HG02973 (cell line): ENCODE data around the gene FARS2.

ENCODE experiments used
- ATAC-seq: cut with Tn5 transposase; IDR thresholded peaks from one replicate; pipeline ENCODE4 v1.9.1; 2021; ENCODE audit warnings: moderate library complexity; ENCODE audit not compliant: unreplicated experiment

Gene FARS2

DNA sequence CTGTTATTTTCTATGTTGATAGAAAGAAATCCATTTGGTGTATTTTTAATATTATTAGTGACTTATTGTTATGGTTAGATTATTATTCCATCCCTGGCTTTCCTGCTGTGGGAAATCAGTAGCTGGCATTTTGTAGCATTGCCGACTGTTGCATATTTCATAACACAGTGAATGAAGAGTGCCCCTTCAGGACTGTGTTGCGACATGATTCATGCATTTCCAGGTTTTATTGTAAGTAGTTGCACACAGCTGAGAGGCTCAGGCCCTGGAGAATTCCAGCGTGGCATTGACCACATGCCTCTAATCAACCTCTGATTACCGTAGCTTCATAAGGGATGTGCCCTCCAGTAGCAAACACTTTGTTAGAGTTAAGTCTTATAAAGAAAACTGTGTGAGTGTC lies 263.9 kb downstream of the FARS2 start:
- no peak for ATAC-seq

DNA sequence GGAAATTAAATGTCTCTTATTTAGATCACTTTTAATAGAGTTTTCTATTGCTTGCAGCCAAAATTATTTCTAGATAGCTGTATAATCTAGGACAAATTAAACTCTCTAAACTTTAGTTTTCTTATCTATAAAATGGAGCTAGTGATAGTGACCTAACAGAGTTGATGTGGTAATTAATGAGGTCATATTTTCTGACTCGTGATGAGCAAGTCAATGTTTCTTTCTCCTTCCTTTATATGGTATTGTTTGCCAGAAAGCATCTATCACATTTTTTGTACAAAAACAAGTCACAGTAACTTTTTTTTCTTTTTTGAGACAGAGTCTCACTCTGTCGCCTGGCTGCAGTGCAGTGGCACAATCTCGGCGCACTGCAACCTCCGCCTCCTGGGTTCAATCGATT lies 267.7 kb downstream of the FARS2 start:
- no peak for ATAC-seq

DNA sequence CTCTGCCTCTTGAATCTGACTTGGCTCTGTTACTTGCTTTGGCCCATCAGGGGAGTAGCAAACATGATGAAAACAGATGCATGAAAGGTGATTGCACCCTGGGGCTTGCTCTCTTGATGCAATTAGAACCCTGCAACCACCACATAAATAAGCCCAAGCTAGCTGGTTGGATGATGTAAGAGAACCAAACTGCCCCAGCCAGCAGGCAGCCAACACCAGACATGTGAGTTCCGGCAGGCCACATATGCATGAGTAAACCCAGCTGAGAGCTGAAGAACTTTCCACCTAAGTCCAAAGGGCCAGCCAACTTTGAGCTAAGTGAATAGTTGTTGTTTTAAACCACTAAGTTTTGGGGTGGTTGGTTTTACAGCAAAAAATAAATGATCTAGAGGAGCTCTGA lies 268.4 kb downstream of the FARS2 start:
- no peak for ATAC-seq

- ATAC-seq: no peak
Observed at GRCh38 chr6:5531161-5531560, 269.8 kb downstream of the FARS2 start.

- ATAC-seq: no peak
Observed at GRCh38 chr6:5531853-5532375, 270.6 kb downstream of the FARS2 start.

- no peak for ATAC-seq
Observed at GRCh38 chr6:5532941-5533340, 271.6 kb downstream of the FARS2 start.

DNA sequence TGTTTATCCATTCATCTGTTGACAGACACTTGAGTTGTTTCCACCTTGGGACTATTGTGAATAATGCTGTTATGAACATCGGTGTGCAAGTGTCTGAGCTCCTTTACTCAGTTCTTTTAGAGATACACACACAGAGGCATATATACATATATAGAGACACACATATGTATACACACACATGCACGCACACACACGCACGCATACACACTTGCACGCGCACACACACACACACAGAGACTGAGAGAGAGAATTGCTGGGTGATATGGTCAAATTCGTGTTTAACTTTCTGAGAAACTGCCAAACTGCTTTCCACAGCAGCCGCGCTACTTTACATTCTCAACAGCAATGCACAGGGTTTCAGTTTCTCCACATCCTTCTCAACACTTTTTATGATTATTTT lies 273.3 kb downstream of the FARS2 start:
- ATAC-seq: no peak

DNA sequence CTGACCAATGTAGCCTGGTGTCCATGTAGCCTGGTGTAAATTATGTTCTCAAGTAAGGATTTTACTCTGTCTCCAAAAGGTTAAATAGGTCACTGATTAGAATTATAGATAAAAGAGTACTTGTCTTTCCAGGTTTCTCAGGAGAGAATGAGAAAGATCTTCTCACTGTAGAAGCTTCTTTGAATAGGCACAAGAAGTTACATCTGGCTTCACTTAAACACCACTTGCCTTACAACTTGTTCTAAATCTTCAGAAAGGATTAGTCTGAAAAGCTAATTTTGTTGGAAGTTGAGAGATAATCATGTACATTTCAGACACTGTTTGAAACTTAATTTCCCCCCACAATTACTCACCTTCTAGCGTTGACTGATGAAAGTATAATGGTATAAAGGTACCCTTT lies 275.3 kb downstream of the FARS2 start:
- no peak for ATAC-seq

DNA sequence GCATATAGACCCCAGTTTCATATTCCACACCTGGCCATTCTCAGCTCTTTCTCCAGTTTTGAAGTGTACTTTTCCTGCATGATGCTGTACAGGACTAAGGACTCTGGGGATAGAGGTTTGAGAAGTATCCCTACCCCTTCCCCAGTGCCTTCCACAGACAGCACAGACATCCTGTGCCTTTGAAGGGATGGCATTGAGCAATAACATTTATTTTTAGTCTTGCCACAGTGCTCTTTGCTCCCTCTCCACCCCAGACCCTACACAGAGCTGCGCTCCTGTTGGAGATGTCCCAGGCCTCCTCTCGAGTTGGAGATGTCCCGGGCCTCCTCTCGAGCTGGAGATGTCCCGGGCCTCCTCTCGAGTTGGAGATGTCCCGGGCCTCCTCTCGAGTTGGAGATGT lies 275.8 kb downstream of the FARS2 start:
- ATAC-seq: no peak

DNA sequence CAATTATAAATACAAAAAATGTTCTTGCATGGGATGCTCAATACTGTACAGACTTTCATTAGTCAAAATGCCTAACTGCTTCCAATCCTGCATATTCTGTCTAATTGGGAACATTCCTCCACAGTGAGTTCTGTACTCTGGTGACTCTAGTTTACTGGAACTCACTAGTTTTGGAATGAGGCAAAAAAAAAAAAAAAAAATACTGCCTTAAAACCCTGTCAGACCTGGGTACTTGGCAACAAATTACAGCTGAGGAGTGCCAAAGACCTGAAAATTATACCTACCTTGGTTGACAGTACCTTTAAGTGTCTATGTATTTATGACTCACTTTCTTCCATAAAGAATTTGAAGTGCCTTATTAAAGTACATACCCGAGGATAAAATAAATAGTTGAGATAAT lies 276.7 kb downstream of the FARS2 start:
- ATAC-seq: no peak

DNA sequence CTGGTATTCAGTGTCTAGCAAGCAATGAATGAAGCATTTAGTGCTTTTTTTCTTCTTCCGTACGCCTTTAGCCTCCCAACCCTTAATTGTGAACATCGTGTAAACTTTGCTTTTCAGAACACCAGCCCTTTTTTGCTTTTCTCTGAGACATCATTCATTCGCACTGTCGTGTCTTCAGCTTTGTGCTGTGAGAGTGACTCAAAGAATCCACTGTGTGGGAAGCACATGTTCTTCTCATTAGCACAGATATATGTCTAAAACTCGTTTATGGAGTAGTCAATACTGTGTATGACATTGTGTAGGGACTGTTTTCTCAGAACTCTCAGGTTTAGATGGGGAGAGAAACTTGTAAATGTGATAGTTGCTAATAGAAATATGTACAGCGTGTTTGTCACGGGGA lies 279.1 kb downstream of the FARS2 start:
- ATAC-seq: no peak

- ATAC-seq: no peak
Observed at GRCh38 chr6:5541025-5541424, 279.7 kb downstream of the FARS2 start.

- ATAC-seq: no peak
Observed at GRCh38 chr6:5541751-5542432, 280.6 kb downstream of the FARS2 start.

- ATAC-seq: no peak
Observed at GRCh38 chr6:5547556-5547955, 286.2 kb downstream of the FARS2 start.

- no peak for ATAC-seq
Observed at GRCh38 chr6:5550631-5551030, 289.3 kb downstream of the FARS2 start.

- ATAC-seq: no peak
Observed at GRCh38 chr6:5552243-5552642, 290.9 kb downstream of the FARS2 start.

DNA sequence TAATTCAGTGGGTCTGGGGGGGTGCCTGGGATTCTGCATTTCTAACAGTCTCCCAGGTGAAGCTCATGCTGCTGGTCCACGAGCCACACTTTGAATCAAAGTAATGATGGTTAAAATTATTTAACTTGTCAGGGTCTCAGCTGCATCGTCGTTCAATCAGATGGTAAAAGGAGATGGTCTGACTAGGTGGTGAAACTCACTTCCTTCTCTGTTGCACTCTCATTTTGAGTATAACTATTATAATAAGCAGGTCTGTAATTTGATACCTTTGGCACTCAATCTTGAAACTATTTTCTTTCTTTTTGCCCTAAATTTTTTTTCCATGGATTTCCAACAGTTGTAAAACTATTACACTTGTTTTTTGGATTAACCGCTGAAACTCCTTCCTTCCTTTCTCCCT lies 292.5 kb downstream of the FARS2 start:
- ATAC-seq: no peak

- no peak for ATAC-seq
Observed at GRCh38 chr6:5554226-5554625, 292.9 kb downstream of the FARS2 start.

DNA sequence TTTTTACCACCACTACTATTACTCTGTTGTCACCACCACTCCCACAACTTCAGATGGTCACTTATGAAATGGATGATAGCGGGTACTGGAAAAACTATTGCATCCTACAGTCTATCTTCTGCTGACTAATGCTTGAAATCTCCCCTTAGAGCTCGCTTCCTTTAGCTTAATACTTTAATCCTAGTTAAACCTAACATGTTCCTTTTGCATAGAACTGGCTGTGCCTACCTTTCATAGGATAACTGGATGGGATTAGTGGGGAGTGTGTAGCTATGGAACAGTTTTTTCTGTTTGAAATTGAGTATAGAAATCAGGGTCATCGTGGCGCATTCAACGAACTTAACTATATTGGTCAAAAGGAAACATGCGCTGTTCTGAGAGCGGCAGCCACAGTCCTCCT lies 294.7 kb downstream of the FARS2 start:
- ATAC-seq: no peak

DNA sequence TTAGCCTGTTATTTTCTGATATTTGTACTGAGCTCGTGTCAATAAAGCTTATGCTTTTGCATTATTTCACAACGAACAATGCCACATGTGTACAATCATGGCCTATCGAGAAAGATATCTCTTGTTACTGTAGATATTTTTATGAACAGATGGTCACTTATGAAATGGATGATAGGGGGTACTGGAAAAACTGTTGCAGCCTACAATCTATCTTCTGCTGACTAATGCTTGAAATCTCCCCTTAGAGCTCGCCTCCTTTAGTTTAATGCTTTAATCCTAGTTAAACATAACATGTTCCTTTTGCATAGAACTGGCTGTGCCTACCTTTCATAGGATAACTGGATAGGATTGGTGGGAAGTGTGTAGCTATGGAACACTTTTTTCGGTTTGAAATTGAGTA lies 296.2 kb downstream of the FARS2 start:
- no peak for ATAC-seq

DNA sequence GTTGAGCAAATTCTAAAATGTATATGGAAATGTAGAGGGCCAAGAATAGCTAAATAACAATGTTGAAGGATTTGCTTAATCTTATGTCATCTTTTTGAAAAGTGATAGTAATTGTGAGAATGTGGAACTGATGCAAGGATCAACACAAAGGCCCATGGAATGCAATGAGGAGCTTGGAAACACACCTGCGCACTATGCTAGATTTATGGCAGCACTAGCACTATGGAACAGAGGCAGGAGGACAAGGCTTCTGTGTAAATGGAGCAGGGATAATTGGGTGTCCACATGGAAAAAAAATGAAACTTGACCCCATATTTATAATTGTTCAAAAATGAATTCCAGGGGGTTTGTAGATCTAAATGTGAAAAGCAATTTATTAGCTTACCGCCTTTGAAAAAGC lies 298.3 kb downstream of the FARS2 start:
- no peak for ATAC-seq

- ATAC-seq: no peak
Observed at GRCh38 chr6:5562277-5562676, 301.0 kb downstream of the FARS2 start.

DNA sequence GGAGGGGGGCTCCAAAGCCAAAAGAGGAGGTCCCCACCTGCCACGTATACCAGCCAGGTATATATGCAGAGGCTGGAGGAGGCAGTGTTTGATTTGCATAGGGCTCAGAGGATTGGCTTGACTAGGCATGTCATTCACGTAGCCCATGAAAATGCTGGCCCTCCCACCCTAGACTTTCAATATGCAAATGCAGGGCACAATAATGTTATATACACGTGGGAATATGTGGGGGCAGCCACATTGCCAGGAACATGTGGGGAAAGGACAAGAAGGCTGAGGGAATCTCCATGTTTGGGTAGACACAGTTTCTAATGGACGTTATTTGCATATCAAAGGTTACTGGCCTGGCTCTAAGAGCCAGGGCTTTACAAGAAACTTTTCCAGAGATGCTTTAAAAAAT lies 301.8 kb downstream of the FARS2 start:
- no peak for ATAC-seq
